SK-N-SH (cell line): ENCODE measurements around the gene CRYBG3.

Experiments
- ELF1 ChIP-seq: IDR thresholded peaks from 2 replicates; pipeline ENCODE4 v1.4.0; 2012
- RAD21 ChIP-seq: IDR thresholded peaks from 2 replicates; pipeline ENCODE4 v1.6.1; 2012; ENCODE audit warnings: mild to moderate bottlenecking, low read length

DNA sequence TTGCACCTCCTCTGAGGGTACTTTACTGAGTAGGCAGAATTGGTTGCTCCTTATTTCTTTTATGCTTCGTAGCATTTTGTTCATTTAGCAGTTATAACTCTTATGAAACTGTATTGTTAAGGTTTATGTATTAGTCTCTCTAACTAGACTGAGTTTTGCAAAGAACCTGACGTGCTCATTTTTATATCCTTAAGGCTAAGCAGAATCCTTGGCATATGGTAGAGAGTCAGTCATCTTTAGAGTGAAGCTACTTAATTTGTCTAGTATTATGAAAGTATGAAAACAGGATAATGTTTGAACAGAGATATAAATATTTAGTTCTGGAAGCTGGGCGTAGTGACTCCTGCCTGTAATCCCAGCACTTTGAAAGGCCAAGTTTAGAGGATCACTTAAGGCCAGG, 20.1 kb downstream of the CRYBG3 start:
- TF ChIP-seq RAD21 (no peak), ELF1 (no peak)
